ENCODE measurements around the gene POLD1.

Gene POLD1

DNA sequence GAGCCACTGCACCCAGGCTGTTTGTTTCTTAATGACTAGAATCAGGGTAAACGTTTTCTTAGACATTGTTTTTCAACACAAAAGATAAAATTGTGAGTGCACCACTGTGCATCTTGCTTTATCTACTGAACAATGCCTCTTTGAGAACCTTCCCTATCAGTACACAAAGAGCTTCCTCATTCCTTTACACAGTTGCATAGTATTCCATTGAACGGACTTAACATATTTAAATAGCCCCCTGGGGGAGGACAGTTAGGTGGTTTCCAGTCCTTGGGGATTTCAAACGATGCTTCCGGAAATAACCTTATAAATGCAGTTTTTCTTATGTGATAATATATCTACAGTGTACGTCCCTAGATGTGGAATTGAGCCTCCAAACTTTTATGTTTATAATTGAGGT lies 8.6 kb downstream of the POLD1 start:
- DNase-seq, result no peak

DNA sequence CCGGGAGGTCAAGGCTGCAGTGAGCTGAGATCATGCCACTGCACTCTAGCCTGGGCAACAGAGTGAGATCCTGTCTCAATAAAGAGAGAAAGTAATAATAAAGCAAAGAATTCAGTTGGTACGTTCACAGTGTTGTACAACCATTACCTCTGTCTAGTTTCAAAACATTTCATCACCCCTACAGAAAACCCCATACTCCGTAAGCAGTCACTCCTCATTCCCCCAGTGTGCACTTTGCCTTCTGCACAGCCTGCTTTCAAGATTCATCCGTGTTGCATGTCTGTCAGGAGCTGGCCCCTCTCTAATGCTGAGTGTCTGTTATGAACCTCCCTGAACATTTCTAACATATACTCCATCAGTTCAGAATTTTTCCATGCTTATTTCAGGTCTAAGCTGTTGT lies 9.4 kb downstream of the POLD1 start:
- DNase-seq, result no peak

GRCh38 chr19:50394017-50394416 lies 9.9 kb downstream of the POLD1 start:
- DNase-seq, result no peak

GRCh38 chr19:50398675-50399367 lies 14.7 kb downstream of the POLD1 start:
- DNase-seq, result no peak

DNA sequence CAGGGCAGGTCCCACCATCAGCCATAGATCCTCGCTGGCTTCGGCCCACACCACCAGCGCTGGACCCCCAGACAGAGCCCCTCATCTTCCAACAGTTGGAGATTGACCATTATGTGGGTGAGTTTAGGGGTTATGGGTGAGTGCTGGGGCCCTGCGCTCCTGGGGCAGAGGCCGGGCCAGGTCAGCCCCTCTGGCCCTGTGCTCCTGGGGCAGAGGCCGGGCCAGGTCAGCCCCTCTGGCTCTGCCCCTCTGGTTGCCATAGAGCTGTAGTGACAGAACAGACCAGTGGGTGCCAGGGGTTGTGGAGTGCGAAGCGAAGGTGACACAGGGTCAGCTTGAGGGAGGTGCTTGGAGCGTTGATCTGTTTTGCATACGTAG lies 15.2 kb downstream of the POLD1 start:
- no peak for DNase-seq

- DNase-seq, result no peak
Measured at GRCh38 chr19:50401605-50402450, 17.7 kb downstream of the POLD1 start.

GRCh38 chr19:50402544-50403301 lies 18.6 kb downstream of the POLD1 start:
- DNase-seq, result no peak

DNA sequence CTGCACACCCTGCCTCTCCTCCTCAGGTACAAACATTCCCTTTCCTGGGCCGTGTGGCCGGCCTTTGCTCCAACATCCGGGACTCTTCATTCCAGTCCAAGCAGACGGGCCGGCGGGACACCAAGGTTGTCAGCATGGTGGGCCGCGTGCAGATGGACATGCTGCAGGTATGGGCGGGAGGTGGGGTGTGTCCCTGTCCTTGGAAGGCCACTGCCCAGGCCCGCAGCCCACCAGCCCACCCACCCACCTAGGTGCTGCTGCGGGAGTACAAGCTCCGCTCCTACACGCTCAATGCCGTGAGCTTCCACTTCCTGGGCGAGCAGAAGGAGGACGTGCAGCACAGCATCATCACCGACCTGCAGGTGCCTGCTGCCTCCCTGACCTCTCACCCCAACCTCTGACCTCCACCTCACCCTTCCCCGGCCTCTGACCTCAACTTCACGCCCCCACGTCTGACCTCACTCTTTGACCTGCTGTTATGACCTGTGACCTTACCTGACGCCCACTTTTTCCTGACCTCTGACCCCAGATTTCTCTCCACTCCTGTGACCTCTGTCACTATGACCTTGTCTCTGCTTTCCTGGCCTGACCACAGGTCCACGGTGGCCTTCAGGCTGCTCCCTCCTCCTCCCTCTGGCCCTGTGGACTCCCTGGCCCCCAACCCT lies 22.1 kb downstream of the POLD1 start:
- no peak for DNase-seq

DNA sequence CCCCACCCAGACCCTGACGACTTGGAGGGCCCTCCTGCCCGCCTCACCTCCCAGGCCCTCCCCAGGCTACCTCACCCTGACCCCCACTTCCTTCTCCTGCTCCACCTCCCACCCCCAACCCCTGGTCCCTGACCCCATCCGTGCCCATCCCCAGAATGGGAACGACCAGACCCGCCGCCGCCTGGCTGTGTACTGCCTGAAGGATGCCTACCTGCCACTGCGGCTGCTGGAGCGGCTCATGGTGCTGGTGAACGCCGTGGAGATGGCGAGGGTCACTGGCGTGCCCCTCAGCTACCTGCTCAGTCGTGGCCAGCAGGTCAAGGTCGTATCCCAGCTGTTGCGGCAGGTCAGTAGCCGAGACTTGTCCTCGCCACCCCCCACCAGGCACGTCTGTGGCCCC lies 22.7 kb downstream of the POLD1 start:
- no peak for DNase-seq

DNA sequence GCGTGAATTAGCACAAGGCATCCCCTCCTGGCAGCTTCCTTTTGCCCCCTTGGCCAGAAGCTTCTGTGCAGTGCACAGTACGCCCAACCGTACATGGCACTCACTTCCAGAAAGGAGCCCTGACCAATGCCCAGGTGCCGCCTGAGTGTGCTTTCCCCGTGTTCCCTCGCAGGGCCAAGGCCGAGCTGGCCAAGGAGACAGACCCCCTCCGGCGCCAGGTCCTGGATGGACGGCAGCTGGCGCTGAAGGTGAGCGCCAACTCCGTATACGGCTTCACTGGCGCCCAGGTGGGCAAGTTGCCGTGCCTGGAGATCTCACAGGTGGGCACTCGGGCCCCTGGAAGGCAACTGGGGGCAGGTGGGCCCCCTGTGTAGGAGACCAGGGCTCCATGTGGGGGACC lies 25.2 kb downstream of the POLD1 start:
- no peak for DNase-seq

- DNase-seq, result no peak
Measured at GRCh38 chr19:50410109-50410508, 26.0 kb downstream of the POLD1 start.

DNA sequence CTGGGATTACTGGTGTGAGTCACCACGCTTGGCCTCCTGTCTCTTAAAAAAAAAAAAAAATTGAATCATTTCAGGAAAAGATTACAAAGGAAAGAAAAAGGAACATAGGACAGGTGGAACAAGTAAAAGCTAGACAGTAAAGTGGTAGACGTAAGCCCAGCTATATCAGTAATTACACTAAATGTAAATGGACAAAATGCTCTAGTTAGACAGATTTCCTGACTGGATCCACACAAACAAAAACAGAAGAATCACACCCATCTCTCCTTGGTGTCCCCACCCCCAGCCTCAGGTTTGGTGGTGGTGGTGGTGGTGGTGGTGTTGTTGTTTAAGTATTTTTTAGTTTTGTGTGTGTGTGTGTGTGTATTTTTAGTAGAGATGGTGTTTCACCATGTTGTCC lies 28.3 kb downstream of the POLD1 start:
- DNase-seq, result no peak

DNA sequence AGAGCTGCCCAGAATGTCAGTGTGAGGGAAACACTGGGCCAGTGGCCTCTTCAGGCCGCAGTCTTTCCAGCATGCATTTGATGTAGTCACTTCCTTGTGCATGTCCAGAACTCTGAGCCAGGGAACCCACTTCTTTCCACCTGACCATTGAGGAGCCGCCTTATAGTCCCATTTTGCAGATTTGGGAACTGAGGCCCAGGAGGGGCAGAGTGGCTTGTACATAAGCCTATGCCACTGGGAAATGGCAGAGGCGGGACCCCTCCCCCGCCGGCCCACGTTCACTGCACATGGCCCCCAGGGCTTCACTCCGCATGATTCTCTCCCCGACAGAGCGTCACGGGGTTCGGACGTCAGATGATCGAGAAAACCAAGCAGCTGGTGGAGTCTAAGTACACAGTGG lies 28.9 kb downstream of the POLD1 start:
- no peak for DNase-seq

DNA sequence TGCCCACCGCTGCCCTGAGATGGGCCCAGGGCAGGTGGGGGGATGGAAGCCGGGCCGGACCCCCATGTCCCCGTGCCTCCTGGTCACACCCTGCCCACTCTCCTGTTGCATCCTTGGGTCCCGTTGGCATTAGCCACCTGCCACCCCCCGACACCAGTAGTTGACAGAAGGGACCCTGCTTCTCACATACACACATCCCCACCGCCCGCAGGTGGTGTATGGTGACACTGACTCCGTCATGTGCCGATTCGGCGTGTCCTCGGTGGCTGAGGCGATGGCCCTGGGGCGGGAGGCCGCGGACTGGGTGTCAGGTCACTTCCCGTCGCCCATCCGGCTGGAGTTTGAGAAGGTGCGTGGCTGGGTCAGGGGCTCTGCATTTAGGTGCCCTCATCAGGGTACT lies 29.4 kb downstream of the POLD1 start:
- DNase-seq, result no peak

DNA sequence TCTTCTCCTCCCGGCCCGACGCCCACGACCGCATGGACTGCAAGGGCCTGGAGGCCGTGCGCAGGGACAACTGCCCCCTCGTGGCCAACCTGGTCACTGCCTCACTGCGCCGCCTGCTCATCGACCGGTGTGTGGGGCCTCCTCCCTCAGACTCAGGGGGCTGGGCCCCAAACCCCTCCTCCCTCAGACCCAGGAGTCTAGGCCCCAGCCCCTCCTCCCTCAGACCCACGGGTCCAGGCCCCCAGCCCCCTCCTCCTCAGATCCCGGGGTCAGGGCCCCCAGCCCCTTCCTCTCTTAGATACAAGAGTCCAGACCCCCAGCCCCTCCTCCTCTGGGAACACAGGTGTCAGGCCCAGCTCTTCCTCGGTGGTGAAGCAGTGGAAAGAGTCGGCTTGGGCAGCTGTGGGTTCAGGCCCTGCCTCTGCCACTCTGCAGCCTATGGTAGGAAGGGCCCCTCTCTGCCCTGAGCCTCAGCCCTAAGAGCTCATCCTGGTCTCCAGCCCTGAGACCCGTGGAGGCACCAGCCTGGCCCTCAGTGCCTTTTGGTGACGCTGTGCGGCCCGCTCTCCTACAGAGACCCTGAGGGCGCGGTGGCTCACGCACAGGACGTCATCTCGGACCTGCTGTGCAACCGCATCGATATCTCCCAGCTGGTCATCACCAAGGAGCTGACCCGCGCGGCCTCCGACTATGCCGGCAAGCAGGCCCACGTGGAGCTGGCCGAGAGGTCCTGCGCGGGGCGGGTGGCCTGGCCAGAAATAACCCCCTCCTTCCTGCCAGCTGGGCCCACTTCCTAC lies 30.9 kb downstream of the POLD1 start:
- DNase-seq, result peak; percentile 91

DNA sequence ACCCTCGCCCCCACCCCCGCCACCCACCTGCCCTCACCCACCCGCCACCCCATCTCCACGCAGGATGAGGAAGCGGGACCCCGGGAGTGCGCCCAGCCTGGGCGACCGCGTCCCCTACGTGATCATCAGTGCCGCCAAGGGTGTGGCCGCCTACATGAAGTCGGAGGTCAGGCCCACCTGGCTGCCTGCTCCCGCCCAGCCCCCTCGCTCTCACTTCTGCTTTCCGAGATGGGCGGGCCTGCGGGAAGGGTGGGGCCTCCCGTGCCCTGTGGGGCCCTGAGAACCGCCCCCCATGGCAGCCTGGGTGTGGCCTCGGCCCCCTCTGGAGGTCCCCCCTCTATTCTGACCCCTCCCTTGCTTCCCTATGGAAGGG lies 31.5 kb downstream of the POLD1 start:
- DNase-seq, result no peak

DNA sequence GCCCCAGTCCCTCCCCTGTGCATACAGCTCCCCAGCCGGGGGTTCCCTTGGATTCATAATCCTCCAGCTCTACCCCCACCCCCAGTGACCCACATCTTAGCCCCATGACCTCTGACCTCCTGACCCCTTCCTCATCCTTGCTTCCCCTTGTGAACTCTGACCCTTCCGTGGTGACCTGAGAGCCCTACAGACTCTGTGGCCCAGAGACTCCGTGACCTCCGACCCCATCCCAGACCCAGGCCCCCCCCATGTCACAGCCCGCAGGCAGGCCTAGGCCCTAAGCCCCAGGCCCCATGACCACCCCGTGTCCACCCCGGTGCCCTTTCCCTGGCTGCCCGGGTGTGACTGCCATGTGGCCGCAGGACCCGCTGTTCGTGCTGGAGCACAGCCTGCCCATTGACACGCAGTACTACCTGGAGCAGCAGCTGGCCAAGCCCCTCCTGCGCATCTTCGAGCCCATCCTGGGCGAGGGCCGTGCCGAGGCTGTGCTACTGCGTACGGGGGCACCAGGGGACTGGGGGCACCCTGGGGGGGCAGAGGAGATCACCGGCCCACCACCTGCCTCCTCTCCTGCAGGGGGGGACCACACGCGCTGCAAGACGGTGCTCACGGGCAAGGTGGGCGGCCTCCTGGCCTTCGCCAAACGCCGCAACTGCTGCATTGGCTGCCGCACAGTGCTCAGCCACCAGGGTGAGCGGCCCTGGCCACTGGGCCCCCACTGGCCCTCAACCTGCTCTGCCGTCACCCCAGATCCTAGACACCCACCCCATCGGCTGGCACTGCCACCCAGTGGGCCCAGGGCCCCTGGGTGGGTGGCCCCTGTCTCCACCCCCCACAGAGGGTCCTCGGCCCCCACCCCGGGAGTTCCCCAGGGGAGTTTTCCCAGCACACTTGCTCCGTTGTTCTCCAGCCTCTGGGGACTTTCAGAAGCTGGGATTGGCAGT lies 32.2 kb downstream of the POLD1 start:
- DNase-seq, result no peak

DNA sequence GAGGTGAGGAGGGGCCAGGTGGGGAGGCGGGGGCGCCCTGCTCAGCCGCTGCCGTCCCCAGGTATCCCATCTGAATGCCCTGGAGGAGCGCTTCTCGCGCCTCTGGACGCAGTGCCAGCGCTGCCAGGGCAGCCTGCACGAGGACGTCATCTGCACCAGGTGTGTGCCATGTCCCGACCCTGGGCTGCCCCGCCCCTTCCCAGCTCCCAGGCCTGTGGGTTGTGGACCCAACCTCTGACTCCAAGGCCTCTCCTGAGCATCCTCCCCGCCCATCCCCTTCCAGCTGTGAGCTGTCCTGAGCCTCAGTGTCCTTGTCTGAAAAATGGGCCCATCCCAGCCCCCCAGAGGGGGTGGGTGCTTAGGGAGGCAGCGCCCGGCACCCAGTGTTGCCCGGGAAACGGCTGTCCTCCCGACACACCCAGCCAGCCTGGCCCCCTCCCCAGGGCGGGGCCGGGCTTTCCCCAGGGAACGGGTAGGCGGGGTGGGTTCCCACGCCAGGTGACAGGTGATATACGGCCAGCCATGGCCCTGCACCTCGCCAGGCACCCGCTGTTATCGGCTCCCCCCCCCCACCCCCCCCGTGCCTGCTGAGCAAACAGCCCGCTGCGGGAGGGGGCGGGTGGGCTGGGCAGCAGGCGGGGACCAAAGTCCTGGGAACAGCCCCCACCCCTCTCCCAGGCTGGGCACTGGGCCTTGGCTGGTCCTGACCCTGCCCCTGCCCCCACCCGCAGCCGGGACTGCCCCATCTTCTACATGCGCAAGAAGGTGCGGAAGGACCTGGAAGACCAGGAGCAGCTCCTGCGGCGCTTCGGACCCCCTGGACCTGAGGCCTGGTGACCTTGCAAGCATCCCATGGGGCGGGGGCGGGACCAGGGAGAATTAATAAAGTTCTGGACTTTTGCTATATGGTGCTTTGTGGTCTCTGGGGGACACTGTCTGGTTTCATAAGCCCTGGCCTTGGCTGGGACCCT lies 33.2 kb downstream of the POLD1 start:
- no peak for DNase-seq

DNA sequence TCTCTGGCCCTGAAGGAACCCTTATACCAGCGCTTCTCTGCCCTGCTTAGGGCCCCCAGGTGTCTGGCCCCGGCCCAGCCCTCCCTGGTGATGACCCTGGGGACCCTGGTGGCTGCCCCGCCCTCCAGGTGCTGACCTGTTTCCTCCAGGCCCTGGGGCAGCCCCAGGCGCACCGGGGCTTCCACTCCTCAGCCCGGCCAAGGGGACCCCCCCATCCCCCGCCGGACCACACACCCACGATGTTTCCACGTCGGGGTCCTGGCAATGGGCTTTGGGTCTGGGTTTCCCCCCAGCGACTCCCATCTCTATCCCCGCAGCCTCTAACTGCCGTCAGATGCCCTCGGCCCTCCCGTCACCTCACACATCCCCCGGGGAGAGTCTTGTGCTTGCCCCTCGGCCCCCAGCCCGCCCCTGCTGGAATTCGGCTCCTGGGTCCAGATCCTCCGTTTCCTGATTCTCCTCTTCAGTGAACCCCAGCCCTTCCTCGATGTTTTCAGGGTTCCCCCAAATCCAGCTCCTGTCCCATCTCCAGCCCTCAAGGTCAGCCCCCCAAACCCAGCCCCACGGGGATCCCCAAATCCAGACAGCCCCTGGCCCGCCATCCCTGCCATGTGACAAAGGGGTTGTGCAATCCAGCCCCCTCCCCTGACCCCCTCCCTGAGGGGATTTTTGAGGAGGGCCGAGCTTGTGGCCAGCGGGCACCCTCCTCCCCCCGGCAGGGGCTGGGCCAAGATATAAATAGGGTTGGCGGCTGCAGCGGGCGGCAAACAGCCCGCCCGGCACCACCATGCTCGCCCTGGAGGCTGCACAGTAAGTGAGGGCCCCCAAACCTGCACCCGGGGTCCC lies 34.3 kb downstream of the POLD1 start, which contains the start of gene SPIB:
SPIB (plus strand) TSS at position 763 of the 846 bp plus-strand sequence; CDS start at position 788, 25 bp downstream.
- DNase-seq, result no peak

Measured in stimulated activated CD8-positive, alpha-beta memory T cell treated with anti-CD3 and anti-CD28 coated beads, Interleukin-4, amount 100 ng/mL, for 48 hours (primary cell).